Measurements from ENCODE around the gene NOL4L. TPM values are rescaled to one million over a fixed set of nuclear protein-coding genes. Genes with fewer than 3 reads are reported as not detected.

Gene NOL4L
- total and polyA plus RNA-seq, 8 donors = 3.8 to 54.0 (median 15.0) TPM

DNA sequence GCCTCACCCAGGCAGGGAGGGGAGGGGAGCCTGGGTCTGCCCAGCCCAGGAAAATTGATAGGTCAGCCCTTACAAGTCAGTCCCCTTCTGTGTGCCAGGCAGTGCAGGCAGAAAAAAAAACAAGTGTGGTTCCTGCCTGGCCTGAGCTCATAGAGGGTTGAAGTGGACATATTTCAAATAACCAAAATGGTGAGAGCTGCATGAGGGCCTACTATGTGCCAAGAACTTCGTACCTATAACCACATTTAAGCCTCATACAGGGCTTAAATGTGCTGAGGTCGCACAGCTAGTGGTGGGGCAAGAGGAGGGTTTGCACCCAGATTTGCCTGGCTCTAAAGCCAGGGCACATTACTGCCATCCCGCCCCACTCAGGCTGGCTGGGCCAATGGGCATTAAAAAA is 6.9 kb upstream of the NOL4L start:
- Histone ChIP-seq H3K27me3 (peaks cover 0 to 16% (median 0%) of the 10 kb centered on the region in 3 donors), H3K9me3 (no peaks in the 10 kb centered on the region), H3K36me3 (no peaks in the 10 kb centered on the region), H3K4me3 (no peak overlapping the region), H3K4me1 (no peaks in the 10 kb centered on the region), H3K27ac (no peak overlapping the region)
- TF ChIP-seq EP300 (IDR thresholded peaks at IDR 0.05) = no peak
- no peak for TF ChIP-seq CTCF (IDR thresholded peaks at IDR 0.05)
- no peak for TF ChIP-seq POLR2A (IDR thresholded peaks at IDR 0.05)
- no peak for TF ChIP-seq POLR2AphosphoS5 (IDR thresholded peaks at IDR 0.05)
- intact Hi-C loops (cut with DNase I; ENCODE audit: low total_unique reads) = no loop called here
- 76 to 98% (median 86%) methylated on average over 2 to 3 of the region's 3 CpGs for WGBS, 5 donors
- DNase-seq = no peak

- TF ChIP-seq CTCF (IDR thresholded peaks at IDR 0.05) (no peak), EP300 (IDR thresholded peaks at IDR 0.05) (no peak)
- intact Hi-C loops (cut with DNase I; ENCODE audit: low total_unique reads) = no loop called here
- Histone ChIP-seq H3K9me3 (no peaks in the 10 kb centered on the region), H3K4me3 (no peak overlapping the region), H3K4me1 (peaks cover 3 to 10% (median 5%) of the 10 kb centered on the region in 4 donors), H3K36me3 (no peaks in the 10 kb centered on the region), H3K27me3 (peaks cover 0 to 37% (median 13%) of the 10 kb centered on the region in 3 donors), H3K27ac (no peak overlapping the region)
- 67 to 78% (median 77%) methylated on average over 5 of the region's 5 CpGs for WGBS, 5 donors
- no peak for DNase-seq
These were observed 4.6 kb upstream of the NOL4L start for GRCh38 chr20:32589769-32590168.

DNA sequence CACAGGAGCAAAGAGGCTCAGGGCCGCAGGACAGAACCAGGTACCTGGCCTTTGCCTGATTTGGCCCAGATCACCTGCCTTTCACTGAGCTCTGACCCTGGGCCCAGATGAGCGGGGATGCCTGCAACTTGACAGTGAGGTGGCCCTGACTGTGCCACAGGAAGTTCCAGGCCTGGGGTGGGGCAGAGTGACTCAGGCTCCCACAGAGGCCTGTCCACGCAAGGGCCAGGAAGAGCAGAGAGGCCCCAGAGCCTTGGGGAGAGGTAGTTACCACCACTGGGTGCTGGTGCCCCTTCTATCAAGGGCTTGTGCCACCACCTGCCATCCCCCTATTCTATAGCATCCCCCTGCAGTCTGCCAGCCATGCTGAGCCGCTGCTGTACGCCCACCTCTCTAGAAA is 4.1 kb upstream of the NOL4L start:
- intact Hi-C loops (cut with DNase I; ENCODE audit: low total_unique reads) = no loop called here
- WGBS, 5 donors = 71 to 91% (median 72%) methylated on average over 5 of the region's 5 CpGs
- H3K27ac ChIP-seq = no peak overlapping the region
- peaks cover 0 to 41% (median 17%) of the 10 kb centered on the region in 3 donors for H3K27me3 ChIP-seq
- no peak overlapping the region for H3K4me3 ChIP-seq
- TF ChIP-seq POLR2A (IDR thresholded peaks at IDR 0.05) (no peak), EP300 (IDR thresholded peaks at IDR 0.05) (no peak), POLR2AphosphoS5 (IDR thresholded peaks at IDR 0.05) (no peak), CTCF (IDR thresholded peaks at IDR 0.05) (no peak)
- DNase-seq = no peak
- H3K9me3 ChIP-seq = no peaks in the 10 kb centered on the region
- peaks cover 6 to 14% (median 9%) of the 10 kb centered on the region in 4 donors for H3K4me1 ChIP-seq
- no peaks in the 10 kb centered on the region for H3K36me3 ChIP-seq

GRCh38 chr20:32588040-32588439 is 2.9 kb upstream of the NOL4L start:
- Histone ChIP-seq H3K36me3 (no peaks in the 10 kb centered on the region), H3K4me1 (peaks cover 16 to 24% (median 20%) of the 10 kb centered on the region in 4 donors), H3K27ac (no peak overlapping the region), H3K27me3 (peaks cover 0 to 54% (median 28%) of the 10 kb centered on the region in 3 donors), H3K9me3 (no peaks in the 10 kb centered on the region), H3K4me3 (no peak overlapping the region)
- intact Hi-C loops (cut with DNase I; ENCODE audit: low total_unique reads) = no loop called here
- no peak for DNase-seq
- no peak for TF ChIP-seq EP300 (IDR thresholded peaks at IDR 0.05)
- TF ChIP-seq POLR2AphosphoS5 (IDR thresholded peaks at IDR 0.05) = no peak
- TF ChIP-seq CTCF (IDR thresholded peaks at IDR 0.05) = no peak
- no peak for TF ChIP-seq POLR2A (IDR thresholded peaks at IDR 0.05)
- WGBS, 5 donors = 70 to 80% (median 78%) methylated on average over 5 of the region's 5 CpGs
